ENCODE data around the gene FANCE.

Gene FANCE, protein sequence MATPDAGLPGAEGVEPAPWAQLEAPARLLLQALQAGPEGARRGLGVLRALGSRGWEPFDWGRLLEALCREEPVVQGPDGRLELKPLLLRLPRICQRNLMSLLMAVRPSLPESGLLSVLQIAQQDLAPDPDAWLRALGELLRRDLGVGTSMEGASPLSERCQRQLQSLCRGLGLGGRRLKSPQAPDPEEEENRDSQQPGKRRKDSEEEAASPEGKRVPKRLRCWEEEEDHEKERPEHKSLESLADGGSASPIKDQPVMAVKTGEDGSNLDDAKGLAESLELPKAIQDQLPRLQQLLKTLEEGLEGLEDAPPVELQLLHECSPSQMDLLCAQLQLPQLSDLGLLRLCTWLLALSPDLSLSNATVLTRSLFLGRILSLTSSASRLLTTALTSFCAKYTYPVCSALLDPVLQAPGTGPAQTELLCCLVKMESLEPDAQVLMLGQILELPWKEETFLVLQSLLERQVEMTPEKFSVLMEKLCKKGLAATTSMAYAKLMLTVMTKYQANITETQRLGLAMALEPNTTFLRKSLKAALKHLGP

DNA sequence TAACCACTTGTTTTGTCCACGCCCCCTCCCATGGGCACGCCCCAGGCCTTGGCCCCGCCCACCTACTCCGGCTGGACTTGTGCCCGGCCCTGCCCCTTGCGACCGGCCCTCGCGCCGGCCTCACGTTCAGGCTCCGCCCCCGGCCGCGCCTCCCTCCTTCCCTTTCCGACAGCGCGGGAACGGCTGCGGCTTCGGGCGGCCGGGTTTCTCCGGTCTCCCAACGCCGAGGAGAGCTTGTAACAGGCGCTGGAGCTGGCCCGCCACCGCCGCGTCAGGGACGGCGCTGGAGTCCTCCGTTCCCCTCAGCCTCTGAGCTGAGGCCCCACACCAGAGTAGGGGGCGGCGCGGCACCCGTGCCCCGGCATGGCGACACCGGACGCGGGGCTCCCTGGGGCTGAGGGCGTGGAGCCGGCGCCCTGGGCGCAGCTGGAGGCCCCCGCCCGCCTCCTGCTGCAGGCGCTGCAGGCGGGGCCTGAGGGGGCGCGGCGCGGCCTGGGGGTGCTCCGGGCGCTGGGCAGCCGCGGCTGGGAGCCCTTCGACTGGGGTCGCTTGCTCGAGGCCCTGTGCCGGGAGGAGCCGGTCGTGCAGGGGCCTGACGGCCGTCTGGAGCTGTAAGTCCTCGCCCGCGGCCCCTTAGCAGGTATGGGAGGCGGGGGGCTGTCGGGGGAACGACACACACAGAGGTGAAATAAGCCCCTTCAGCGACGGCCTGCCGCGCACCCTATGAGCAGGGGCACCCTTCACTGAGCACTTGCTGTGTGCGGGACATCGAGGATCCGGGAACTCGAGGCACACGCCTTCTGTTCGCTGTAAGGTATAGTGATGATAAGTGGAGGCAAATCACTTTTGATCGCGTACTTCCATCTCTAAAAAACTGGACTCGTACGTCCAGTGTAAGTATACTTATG, at the start of gene FANCE:
Gene FANCE, plus strand, starts transcription at position 156 of the 908 bp plus-strand sequence. Its CDS starts 208 bp downstream, at position 364.
- DNase-seq (ENCODE audit: low read depth, low spot score): peak; percentile 67

DNA sequence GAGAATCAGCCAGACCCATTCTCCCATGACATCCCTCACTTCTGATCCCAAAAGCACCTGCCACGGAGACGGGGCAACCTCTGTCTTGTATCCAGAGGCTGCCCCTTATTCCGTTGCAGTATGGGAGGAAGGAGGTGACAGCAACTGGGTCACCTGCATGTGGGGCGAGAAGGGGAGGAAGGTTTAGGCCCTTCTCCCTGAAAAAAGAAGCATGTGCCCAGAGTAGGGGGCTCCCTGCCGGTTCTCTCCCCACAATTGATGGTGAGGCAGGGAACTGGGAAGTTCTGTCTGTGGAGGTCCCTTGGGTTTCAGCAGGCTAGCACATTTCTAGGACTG, 49.3 kb upstream of the FANCE start:
- DNase-seq (ENCODE audit: low read depth, low spot score): no peak

DNA sequence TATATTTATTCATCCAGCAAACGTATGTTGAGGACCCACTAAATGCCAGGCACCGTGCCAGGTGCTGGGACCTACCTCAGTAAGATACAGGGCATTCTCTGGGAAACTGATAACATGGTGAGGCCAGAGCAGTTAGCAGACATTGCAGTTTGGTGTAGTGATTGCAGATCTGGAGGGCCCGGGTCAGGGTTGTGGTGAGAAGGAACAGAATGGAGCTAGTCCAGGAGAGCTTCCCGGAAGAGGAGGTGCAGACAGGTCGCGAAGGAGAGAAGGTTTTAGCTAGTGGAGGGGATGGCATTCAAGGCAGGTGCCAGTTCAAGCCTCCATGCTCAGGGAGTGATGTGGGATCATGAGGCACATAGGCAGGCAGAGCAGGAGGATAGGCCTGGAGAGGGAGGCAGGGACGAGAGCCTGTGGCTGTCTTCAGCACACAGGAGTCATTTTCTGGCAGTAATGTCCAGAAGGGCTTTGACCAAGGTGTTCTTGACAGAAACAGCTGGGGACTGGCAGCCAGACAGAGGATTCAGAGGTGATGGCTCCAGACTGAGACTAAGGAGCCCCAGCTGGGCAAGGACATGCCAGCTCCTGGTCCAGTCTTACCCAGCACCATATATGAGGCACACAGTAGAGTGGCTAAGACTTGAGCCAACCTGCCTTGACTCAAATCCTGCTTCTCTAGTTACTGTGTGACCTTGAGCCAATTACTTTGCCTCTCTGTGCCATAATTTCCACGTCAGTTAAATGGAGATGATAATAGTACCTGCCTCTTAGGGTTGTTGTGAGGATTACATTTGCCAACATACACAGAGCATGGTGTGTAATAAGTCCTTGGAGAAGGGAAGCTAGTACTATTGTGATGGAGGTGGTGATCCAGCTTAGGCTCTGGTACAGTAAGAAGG, 48.3 kb upstream of the FANCE start:
- no peak for DNase-seq (ENCODE audit: low read depth, low spot score)

DNA sequence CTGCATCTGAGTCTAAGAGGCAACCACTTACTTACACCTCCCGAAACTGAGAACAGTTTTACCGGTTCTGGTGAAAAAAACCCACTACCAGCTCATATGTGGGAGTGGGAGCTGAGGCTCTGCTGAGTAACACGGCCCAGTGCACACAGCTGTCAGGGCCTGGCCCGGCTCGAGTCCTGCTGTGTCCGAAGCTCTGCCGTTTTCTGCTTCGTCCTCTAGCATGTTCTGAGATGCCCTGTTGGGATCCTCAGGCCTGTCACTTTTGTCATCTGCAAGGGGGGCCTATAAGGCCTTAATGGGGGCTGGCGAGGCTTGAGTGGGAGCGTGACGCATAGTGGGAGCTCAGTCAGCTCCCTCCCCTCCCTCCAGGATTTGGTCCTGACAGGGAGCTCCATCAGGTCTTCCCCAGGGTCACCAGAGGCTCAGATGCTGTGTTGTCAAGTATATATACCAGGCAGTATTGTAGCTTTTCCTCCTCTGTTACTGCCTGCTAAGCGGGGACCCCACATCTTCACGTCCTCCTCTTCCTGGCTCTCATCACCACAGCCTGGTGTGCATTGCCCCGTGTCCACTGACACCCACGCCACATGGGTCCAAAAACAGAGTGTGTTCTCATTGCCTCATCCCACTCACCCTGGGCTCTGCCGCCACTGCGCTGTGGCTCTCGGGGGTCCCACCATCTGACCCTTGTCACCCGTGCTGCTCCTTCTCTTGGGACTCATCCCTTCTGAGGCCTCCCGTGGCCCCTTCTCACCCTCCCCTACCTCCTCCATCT, 45.2 kb upstream of the FANCE start:
- no peak for DNase-seq (ENCODE audit: low read depth, low spot score)

DNA sequence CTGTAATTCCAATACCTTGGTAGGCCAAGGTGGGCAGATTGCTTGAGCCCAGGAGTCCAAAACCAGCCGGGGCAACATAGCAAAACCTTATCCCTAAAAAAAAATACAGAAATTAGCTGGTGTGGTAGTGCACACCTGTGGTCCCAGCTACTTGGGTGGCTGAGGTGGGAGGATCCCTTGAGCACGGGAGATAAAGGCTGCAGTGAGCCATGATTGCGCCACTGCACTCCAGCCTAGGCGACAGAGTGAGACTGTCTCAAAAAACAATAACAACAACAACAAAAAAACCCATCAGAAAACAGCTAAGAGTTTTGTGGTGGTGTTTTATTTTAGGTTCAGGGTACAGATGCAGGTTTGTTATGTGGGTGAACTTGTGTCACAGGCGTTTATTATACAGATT, 42.9 kb upstream of the FANCE start:
- DNase-seq (ENCODE audit: low read depth, low spot score): no peak

DNA sequence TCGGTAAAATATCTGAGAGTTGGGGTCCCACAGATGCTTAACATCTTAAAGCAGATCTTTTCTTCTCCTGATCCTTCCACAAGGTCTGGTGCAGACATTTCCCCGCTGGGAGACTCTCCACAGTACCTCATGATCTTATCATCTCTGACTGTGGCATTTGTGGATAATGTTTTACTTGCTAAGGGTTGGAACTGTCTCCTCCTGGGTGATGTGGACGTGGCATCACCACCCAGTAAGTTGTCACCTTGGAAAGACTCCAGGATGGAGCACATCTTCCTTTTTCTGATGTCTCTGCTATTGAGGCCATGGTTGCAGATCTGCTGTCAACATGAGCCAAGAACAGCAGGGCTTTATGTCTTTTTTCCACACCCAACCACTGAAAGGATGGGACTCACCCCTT, 42.0 kb upstream of the FANCE start:
- DNase-seq (ENCODE audit: low read depth, low spot score): no peak

DNA sequence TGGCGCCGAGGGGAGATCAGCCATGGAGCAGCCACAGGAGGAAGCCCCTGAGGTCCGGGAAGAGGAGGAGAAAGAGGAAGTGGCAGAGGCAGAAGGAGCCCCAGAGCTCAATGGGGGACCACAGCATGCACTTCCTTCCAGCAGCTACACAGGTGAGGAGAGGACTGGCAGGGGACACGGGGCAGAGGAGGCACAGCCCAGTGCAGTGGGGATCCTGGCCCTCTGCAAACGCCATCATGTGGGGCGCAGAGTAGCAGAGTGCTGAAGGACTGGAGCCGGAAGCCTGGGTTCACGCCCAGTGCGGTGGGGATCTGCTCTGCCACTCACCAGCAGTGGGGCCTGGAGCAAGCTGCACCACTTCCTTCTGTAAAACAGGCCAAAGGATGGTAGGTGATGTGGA, 41.1 kb upstream of the FANCE start:
- DNase-seq (ENCODE audit: low read depth, low spot score): no peak

DNA sequence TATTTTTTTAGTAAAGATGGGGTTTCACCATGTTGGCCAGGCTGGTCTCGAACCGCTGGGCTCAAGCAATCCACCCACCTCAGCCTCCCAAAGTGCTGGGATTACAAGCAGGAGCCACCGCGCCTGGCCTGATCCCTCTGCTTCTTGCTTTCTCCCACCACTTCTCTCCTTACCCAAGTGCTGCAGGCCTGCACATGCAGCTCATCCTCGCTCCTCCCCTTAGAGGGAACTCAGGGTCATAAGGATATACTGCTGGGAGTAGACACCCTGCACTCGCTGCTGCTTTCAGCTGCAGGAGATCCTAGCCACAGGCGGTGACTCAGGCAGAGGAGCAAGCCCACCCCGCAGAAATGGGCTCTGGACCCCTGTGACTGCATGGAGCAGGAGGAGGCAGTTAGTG, 40.0 kb upstream of the FANCE start:
- no peak for DNase-seq (ENCODE audit: low read depth, low spot score)

DNA sequence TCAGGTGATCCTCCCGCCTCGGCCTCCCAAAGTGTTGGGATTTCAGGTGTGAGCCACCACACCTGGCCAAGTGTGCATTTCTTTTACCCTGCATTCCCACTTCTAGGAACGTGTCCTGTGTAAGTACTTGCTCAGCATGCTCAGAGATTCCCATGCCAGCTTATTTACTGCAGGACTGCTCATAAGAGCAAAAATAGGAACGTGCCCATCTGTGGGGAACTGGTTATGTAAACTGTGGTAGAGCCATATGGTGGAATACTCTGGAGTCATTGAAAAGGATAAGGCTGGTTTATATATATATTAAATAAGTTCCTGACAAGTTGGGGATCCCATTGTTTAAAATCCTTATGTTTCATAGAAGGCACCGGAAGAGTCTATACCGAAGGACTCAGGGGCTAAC, 38.2 kb upstream of the FANCE start:
- DNase-seq (ENCODE audit: low read depth, low spot score): no peak

DNA sequence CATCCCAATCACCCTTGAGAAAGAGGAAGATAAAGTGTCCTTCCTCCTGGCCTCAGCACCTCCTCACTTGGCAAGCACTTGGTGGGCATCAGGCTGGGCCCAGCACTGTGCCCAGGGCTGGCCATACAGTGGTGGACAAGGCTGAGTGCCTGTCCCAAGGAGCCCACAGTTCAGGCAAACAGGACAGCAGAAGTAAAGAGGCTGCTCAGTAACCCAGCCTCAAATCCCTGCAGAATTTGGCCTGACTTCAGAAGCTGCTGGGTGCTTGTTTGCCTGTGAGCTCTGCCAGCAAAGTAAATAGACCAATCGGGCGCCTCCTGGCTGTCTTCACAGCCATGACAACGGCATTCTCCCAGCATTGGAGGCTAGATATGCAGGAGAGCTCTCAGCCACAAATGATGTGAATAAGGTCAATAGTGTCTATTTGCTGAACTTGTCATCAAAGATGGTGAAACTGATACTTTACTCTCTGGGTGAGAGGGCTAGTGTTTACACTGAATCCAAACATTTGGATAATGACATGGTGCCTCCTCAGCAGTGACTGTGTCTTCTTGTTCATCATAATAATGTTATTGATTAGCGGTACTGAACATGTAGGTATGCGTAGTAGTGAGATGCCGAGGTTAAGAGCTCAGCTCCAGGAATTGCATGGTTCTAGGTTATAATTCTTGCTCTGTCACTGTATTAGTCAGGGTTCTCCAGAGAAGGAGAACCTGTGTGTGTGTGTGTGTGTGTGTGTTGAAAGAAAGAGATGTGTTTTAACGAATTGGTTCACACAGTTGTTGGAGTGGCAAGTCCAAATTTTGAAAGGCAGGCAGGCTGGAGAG, 36.9 kb upstream of the FANCE start:
- DNase-seq (ENCODE audit: low read depth, low spot score): no peak

DNA sequence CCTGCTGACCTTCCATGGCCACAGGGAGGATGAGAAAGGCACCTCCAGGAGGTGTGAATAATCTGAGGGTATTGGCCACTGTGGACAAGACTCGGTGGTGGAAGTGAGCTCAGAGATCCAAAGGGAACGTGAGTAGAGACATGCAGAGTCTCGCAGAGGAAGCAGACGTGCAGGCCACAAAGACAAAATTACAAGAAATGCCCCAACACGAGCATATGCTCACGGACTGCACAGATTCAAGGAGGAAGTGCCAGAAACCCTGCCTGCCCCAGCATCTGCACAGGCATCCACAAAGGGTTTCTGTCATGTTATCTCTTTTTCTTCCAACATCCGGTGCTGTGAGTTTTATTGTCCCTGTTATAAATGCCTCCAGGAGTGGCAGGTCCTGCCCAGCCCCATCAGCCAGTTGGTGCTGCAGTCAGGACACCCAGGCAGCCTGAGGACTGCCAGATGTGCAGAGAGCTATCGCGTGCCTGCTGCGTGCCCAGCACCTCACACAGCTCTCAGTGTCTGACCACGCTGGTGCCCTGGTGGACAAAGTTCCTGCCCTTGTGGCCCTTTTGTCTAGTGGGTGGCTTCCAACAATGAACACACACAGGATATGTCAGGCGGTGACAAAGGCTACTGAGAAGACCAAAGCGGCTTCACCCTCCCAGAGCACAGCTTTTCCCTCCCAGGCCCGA, 34.0 kb upstream of the FANCE start:
- no peak for DNase-seq (ENCODE audit: low read depth, low spot score)

DNA sequence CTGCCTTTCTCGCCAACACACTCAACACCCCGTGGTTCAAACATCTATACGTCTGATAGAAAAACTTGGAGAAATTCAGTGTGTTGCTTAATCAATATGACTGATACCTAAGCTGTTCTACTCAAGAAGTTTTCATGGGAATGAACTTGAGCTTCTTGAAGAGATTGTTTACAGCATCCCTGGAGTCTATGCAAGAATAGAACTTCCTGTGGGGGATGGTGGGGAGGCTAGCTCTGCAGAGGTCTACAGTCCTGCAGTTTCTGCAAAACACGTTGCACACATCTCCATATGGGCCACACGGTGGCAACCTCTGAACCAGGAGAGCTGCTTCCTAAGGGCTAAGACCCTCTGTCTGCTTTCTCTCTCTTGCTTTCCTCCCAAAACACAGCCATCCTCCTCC, 32.7 kb upstream of the FANCE start:
- DNase-seq (ENCODE audit: low read depth, low spot score): no peak

DNA sequence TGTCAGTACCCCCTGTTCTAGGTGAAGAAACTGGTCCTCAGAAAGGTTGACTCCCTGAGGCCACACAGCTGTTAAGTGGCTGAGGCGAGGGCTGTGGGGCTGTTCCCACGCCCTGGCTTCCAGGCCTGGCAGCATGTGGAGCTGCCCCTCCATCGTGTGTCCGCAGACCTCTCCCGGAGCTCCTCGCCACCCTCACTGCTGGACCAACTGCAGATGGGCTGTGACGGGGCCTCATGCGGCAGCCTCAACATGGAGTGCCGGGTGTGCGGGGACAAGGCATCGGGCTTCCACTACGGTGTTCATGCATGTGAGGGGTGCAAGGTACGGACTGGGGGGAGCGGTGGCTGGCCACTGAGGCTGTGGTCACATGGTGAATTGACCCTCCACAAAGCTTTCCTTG, 32.2 kb upstream of the FANCE start:
- DNase-seq (ENCODE audit: low read depth, low spot score): no peak

DNA sequence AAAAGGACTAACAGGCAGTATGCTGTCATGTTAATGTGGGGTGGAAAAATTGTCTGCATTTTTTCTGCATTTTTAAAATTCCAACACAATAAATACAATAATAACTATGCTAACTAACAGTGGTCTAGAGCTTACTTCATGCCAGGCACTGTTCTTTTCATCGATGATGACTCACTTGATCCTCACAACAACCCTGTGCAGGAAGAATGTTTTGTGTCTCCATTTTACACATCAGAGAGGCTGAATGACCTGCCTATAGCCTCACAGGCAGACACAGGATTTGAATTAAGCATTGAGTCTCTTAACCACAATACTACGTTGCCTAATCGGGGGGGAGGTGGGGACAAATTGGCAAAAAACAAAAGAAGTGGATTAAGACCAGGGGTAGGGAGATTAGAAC, 26.9 kb upstream of the FANCE start:
- DNase-seq (ENCODE audit: low read depth, low spot score): no peak

DNA sequence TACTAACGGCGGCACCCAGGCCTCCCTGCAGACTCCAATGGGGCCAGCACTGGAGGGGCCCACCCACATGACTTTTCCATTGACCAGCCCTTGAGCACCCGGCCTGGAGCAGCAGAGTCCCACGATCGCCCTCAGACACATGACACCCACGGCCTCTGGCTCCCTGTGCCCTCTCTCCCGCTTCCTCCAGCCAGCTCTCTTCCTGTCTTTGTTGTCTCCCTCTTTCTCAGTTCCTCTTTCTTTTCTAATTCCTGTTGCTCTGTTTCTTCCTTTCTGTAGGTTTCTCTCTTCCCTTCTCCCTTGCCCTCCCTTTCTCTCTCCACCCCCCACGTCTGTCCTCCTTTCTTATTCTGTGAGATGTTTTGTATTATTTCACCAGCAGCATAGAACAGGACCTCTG, 26.1 kb upstream of the FANCE start:
- DNase-seq (ENCODE audit: low read depth, low spot score): no peak

DNA sequence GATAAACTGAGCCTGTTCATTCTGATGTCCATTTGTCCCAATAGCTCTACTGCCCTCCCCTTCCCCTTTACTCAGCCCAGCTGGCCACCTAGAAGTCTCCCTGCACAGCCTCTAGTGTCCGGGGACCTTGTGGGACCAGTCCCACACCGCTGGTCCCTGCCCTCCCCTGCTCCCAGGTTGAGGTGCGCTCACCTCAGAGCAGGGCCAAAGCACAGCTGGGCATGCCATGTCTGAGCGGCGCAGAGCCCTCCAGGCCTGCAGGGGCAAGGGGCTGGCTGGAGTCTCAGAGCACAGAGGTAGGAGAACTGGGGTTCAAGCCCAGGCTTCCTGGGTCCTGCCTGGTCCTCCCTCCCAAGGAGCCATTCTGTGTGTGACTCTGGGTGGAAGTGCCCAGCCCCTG, 24.7 kb upstream of the FANCE start:
- no peak for DNase-seq (ENCODE audit: low read depth, low spot score)

DNA sequence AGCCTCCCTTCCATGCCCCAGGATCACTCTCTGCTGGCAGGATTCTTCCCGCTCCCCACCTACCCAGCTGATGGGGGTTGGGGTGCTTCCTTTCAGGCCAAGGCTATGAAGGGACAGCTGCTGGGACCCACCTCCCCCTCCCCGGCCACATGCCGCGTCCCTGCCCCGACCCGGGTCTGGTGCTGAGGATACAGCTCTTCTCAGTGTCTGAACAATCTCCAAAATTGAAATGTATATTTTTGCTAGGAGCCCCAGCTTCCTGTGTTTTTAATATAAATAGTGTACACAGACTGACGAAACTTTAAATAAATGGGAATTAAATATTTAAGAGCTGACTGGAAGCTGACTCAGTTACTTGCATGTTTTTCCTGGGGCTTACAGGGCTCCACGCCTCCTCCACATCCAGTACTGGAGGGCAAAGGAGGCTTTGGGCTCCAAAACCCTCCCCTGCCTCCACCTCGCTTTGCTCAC, 24.3 kb upstream of the FANCE start:
- DNase-seq (ENCODE audit: low read depth, low spot score): no peak

DNA sequence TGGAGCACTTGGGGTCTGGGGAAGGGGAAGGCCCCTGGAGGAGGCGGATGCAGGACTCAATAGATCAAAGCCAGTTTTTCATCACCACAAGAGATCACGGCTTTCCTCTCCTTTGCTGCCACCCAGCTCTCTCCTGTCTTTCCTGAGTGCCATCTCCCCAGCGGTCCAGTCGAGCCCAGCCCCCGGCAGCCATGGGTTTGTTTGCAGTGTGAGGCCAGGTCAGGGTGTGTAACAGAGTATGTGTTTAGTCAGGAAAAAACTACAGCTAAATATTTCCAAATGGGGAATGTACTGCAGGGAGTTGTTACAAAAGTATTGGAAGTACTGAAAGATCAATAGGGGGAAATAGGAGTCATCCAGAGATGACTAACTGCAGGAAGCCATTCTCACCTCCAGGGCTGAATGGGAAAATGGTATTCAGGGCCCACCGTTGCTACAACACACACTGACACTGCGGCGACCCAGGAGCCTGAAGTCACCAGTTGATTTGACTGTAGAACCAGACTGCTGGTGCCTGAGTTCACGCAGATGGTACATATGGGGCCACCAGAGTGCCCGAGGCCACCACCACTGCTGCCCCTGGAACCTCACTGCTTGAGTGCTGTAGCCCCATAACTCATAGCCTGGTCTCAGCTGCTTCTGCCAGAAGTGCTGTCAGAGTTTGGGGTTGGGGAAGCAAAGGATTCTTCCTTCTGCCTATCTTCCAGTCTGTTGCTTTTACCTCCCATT, 23.6 kb upstream of the FANCE start:
- no peak for DNase-seq (ENCODE audit: low read depth, low spot score)

DNA sequence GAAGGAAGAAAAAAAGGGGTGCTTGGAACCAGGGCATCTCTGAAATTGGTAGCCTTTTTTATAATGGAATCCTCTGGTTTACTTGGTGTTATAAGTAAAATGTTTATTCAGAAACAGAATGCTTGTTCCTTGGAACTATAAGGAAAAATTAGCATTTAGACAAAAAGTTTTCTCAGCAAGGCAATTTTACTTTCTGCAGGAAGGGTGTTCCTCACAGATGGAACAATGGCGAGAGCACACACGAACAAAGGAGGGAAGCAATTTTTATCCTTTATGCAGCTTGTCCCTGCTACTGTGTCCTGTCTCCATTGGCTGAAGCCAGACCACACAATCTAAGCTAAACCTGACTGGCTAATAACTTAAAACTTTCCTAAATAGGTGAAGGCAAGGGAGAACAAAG, 22.7 kb upstream of the FANCE start:
- DNase-seq (ENCODE audit: low read depth, low spot score): no peak
